Measurements from ENCODE around the gene PFKM.
"Not testable (repeated sequence)": the region's sequence is repeated elsewhere in the genome, so short reads cannot be mapped to it uniquely, and the experiment has no call there.

The PFKM gene

DNA sequence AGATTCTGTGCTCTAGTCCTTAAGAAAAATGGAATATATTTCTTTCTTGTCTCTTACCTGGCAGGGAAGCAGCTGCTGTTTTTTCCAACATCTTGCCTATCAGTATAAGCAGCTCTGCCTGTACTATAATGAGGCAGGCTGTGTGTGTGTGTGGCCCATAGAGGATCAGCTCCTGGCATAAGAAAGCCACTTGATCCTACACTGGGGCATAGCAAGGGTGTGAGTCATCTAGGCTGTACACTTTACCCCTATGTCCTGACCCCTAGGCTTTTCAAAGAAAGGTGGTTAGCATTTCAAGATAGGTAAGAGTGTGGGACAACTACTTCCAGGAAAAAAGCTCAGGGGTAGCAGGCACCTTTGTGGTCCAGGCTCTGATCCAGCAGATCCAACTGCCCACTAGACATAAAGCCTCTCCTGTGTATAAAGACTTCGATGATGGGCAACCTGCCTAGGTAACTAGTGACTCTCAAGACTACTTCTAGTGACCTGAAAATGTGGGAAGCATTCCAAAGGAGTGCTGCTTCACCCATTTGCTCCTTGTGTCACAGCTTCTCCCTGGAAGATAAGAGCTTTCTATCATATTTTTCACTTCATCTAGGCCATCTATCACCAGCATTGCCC lies 8.4 kb upstream of the PFKM start:
- TF ChIP-seq, protein P1, sequence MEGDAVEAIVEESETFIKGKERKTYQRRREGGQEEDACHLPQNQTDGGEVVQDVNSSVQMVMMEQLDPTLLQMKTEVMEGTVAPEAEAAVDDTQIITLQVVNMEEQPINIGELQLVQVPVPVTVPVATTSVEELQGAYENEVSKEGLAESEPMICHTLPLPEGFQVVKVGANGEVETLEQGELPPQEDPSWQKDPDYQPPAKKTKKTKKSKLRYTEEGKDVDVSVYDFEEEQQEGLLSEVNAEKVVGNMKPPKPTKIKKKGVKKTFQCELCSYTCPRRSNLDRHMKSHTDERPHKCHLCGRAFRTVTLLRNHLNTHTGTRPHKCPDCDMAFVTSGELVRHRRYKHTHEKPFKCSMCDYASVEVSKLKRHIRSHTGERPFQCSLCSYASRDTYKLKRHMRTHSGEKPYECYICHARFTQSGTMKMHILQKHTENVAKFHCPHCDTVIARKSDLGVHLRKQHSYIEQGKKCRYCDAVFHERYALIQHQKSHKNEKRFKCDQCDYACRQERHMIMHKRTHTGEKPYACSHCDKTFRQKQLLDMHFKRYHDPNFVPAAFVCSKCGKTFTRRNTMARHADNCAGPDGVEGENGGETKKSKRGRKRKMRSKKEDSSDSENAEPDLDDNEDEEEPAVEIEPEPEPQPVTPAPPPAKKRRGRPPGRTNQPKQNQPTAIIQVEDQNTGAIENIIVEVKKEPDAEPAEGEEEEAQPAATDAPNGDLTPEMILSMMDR (IDR thresholded peaks at IDR 0.05; ENCODE audit: borderline replicate concordance, insufficient read depth, low read depth, low read length) = no peak
- H3K4me3 ChIP-seq (ENCODE audit: low read depth, low read length) = no peak overlapping the region

DNA sequence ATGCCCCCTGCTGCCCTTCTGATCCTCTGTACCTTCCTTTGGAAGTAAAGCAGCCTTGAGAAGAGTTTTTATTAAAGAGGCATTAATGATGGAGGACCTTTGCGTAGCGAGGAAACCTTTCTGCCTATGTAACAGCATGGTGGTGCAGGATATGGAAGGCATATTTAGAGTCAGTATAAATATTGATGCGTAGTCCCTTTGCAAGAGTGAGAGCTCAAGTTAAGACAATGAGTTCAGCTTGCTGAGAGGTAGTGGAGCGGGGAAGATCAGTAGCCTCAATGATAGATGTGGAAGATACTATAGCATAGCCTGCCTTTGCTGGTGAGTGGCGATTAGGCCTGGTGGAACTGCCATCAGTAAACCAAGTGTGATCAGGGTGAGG lies 7.9 kb upstream of the PFKM start:
- not testable (repeated sequence) for H3K4me3 ChIP-seq (ENCODE audit: low read depth, low read length)

DNA sequence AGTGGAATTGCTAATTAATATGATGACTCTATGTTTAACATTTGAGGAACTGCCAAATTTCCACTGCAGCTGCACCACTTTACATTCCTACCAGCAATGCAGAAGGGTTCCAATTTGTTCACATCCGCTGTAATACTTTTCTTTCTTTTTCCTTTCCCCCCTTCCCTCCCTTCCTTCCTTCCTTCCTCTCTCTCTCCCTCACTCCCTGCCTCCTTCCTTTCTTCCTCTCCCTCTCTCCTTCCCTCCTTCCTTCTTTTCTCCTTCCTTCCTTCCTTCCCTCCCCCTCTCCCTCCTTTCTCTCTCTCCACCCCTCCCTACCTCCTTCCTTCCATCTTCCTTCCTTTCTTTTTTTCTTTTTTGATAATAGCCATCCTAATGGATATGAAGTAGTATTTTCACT lies 3.2 kb upstream of the PFKM start:
- TF ChIP-seq, protein P1 (IDR thresholded peaks at IDR 0.05; ENCODE audit: borderline replicate concordance, insufficient read depth, low read depth, low read length) = no peak
- no peak overlapping the region for H3K4me3 ChIP-seq (ENCODE audit: low read depth, low read length)

GRCh38 chr12:48118284-48118871 lies 786 bp upstream of the PFKM start:
- TF ChIP-seq, protein P1 (IDR thresholded peaks at IDR 0.05; ENCODE audit: borderline replicate concordance, insufficient read depth, low read depth, low read length) = no peak
- H3K4me3 ChIP-seq (ENCODE audit: low read depth, low read length) = no peak overlapping the region

- H3K4me3 ChIP-seq (ENCODE audit: low read depth, low read length) = peak overlapping the region; percentile 96
- TF ChIP-seq, protein P1 (IDR thresholded peaks at IDR 0.05; ENCODE audit: borderline replicate concordance, insufficient read depth, low read depth, low read length) = no peak
Observed at GRCh38 chr12:48119834-48120195, 651 bp downstream of the PFKM start.

GRCh38 chr12:48121522-48121921 lies 2.4 kb downstream of the PFKM start:
- TF ChIP-seq, protein P1 (IDR thresholded peaks at IDR 0.05; ENCODE audit: borderline replicate concordance, insufficient read depth, low read depth, low read length) = no peak
- no peak overlapping the region for H3K4me3 ChIP-seq (ENCODE audit: low read depth, low read length)

- TF ChIP-seq, protein P1 (IDR thresholded peaks at IDR 0.05; ENCODE audit: borderline replicate concordance, insufficient read depth, low read depth, low read length) = no peak
- H3K4me3 ChIP-seq (ENCODE audit: low read depth, low read length) = no peak overlapping the region
Observed at GRCh38 chr12:48122065-48122834, 3.1 kb downstream of the PFKM start.

Measured in GM12875 (cell line).